ENCODE results near the gene GNAO1. TPM values are rescaled to one million over a fixed set of nuclear protein-coding genes. Genes with fewer than 3 reads are reported as not detected.

The GNAO1 gene
- total RNA-seq, 1 experiment from 2014 or later: 0.68 TPM

DNA sequence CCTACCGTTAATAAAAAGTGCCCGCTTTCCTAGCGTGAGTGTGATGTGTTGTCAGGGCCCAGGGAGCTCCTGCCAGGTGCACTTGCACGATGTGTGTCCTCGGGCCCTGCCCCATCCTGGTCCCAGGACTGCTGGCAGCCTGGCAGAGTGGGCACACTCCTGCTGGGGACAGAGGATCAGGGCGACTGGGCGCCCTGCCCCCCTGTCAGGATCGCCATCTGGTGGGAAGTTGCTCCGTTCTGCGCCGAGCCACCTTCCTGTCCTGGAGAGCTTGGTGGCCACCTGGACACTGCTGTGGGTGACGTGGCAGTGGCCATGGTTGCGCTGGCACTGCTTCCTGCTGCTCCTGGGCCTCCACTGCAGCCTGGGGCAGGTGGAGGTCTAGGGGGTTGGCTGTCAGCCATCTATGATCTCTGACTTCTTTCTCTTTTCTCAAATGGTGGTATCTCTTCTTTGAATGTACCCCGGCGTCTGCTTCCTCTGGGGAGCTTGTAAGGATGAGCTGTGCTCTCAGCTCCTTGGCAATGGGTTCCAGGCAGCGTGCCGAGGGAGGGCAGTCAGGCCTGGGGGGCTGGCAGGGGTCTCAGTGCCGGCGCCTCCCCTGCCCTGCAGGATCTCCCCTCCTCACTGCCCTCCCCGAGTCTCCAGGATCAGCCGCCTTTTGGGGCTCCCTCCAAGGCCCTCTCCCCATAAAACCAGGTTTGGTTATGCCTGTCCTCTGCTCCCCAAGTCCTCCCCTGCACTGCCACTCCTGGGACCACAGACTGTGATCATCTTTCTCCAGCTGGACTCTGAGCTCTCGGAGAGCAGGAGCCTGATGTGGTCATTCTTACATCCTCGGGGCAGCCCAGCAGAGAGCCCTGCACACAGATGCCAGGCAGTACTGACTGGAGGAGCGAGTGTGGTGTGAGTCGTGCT lies 157.1 kb downstream of the GNAO1 start:
- DNase-seq (ENCODE audit: low spot score): no peak

GRCh38 chr16:56349086-56349415 lies 157.8 kb downstream of the GNAO1 start:
- DNase-seq (ENCODE audit: low spot score): no peak

- no peak for DNase-seq (ENCODE audit: low spot score)
Observed at GRCh38 chr16:56349711-56350161, 158.4 kb downstream of the GNAO1 start.

DNA sequence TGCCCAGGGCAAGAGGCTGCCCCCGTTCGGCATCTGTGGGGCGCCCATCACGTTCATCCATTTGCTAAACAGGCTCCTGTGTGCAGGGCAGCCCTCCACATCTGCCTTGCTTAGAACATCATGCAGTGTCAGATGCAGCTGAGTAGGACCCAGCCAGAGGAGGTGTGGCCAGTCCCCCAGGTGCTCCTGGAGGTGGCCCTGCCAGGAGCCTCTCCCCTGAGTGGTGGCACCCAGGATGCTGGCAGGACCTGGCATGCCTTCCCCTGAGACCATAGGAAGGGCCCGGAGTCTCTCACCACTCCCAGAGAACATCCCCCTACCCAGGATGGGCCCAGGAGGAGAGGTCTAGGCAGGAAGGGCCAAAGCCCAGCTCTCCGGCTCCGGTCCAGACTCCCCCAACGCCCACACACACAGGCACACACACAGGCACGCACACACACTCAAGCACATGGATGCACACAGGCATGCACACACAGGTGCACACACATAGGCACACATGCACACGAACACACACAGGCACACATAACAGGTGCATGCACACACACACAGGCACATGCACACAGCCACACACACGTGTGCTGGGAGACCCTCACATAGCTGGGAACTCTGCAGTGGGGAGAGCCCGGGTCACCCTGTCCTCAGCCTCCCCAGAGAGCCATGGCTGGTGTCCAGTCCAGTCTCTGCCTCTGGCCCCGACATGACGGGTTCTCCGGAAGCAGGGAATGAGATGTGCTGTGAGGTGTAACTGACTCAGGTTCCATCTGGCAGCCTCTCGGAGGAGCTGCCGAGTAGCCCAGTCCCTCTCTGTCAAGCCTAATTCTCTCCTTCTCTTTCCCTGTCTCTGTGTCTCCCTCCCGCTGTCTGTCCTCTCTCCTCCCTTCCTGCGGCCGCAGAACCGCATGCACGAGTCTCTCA lies 159.5 kb downstream of the GNAO1 start:
- DNase-seq (ENCODE audit: low spot score): no peak

DNA sequence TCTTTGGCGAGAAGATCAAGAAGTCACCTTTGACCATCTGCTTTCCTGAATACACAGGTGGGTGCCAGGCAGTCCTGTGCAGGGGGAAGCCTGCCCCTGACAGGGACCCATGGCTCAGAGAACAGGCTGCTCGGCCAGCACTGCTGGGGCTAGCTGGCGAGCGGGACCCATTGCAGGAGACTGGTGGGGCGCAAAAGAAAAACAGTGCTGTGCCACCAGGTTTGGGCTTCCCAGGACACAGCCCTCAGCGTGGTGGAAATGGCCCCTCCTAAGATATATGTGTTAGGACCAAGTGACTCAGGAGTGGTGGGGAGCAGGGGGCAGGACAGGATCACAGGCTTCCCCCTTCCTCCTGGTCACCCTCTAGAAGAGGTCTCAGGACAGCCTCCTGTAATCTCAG lies 160.2 kb downstream of the GNAO1 start:
- no peak for DNase-seq (ENCODE audit: low spot score)

GRCh38 chr16:56352351-56353053 lies 161.2 kb downstream of the GNAO1 start:
- DNase-seq (ENCODE audit: low spot score): no peak

GRCh38 chr16:56353054-56353921 lies 162.0 kb downstream of the GNAO1 start:
- no peak for DNase-seq (ENCODE audit: low spot score)

DNA sequence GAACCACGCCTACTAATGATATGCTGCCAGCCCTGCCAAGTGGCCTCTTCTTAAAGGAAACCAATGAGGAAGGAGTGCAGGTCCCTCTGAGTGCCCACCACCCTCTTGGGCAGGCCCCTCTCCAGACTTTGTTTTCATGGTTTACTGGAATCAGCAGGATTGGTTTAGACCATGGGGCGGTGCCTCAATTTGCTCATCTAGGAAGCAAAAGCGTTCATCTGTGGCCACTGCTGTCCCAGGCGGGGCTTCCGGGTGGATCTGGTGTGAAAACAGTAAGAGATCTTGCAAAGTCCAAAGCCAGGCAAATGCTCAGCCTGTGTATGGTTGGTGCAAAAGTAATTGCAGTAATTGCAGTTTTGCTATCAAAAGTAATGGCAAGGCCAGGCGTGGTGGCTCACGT lies 162.7 kb downstream of the GNAO1 start:
- no peak for DNase-seq (ENCODE audit: low spot score)

DNA sequence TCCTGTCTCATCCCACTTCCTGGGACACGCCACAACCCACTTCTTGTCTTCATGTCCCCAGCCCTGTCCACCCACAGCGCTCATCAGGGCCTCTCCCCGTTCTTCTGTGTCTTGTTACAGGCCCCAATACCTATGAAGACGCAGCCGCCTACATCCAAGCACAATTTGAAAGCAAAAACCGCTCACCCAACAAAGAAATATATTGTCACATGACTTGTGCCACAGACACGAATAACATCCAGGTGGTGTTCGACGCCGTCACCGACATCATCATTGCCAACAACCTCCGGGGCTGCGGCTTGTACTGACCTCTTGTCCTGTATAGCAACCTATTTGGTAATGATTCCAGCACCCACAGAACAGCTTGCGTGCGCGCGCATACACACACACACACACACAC lies 163.5 kb downstream of the GNAO1 start:
- DNase-seq (ENCODE audit: low spot score): no peak

- no peak for DNase-seq (ENCODE audit: low spot score)
Observed at GRCh38 chr16:56355221-56355620, 163.9 kb downstream of the GNAO1 start.

DNA sequence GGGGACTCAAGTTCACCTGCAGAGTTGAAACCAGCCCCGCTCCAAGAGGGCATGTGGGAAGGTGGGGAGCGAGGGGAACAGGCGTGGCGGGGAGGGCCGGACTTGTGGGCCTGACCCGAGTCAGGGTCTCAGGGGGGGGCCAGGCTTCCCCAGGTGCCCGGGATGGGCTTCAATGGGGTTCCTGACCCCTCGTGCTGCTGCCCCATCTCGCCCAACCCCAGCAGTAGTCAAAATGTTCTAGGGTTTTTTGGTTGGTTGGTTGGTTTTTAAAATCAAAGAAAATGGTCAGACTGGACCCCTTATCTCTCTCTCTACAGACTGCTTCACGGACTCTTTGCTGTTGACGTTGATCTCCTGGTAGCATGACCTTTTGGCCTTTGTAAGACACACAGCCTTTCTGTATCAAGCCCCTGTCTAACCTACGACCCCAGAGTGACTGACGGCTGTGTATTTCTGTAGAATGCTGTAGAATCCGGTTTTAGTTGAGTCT lies 164.5 kb downstream of the GNAO1 start:
- no peak for DNase-seq (ENCODE audit: low spot score)

DNA sequence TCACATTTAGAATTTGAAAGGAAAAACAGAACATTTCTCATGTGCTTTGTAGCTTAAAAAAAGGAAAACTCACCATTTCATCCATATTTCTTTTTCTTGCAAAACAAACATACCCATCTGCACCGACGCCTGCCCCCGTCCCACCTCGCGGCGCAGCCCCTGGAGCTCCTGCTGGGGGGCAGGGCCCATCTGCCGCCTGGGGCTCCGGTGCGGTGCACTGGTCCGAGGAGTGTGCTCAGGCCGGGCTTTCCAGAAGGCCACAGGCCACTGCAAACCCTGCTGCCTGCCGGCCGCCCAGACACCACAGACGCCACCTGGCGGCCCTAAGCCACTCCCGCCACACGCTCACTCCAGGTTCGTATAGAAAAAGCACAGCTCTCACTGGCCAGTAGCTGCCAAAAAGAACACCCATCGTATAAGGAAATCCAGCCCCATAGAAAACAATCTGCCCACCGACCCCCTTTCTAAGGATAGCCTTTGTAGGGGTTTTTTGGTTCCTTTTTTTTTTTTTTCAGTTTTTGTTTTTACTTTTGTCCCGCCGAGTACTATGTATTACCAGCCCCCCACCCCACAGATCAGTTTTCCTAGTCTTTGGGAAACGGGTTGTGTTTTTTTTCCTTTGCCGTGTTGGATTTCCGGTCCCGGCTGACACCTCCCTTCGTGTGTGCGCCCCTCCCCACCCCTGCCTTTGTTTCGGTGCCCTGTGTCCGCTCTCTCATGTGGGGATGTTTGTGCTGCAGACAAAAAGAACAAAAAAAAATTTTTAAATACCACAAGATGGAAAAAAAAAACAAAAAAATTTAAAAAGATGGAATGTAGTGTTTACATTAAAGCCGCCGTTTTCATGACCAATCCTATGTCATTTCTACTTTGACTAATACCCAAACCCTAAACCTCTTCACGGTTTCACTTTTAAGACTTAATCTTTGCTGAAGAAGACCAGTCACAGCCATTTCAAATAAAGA lies 165.3 kb downstream of the GNAO1 start:
- peak; percentile 83 for DNase-seq (ENCODE audit: low spot score)

DNA sequence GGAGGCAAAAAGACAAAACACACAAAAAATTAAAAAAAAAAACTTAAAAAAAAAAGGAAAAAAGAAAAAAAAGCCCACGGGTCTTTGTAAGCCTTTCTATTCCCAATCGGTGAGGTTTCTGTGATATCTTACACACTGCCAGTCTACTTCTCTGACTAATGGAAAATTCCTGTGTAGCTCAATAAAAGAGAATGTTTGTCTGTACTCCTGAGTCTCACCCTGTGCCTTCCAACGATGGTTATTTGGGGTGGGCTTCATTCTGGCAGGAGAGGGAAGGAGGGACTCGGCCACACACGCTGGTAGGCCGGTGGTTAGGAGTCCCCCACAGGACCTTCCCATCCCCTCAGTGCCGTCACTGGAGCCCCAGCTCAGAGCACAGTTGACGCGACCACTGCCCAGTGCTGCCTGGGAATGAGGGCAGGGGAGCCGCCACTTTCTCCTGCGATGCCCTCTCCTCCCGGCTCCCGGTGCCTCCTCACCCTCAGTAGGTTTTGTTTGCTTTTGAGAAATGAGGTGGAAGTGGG lies 166.0 kb downstream of the GNAO1 start:
- no peak for DNase-seq (ENCODE audit: low spot score)

DNA sequence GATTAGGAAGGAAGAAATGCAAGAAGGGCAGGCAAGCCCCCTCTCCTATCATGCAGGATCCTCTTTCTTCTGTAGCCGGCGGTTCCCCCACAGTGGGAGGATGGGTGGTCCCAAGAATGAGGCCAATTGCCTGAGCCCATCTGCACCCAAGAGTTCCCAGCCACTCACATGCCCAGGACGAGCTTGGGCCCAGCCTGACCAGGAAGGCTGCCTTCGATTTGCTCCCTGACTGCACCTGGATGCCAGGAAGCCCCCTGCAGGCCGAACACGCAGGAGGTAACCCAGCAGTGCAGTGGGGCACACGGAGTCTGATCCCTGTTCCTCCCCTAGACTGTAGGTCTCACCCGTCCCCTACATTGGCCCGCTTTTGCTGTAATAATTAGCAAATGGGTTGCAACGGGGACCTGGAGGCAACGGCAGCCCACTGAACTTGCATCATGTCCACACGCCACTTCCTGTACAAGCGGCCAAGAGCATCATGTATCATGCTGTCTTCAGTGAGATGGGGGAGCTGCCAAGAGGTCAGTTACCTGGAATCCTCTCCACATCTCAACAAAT lies 166.6 kb downstream of the GNAO1 start:
- DNase-seq (ENCODE audit: low spot score): no peak

DNA sequence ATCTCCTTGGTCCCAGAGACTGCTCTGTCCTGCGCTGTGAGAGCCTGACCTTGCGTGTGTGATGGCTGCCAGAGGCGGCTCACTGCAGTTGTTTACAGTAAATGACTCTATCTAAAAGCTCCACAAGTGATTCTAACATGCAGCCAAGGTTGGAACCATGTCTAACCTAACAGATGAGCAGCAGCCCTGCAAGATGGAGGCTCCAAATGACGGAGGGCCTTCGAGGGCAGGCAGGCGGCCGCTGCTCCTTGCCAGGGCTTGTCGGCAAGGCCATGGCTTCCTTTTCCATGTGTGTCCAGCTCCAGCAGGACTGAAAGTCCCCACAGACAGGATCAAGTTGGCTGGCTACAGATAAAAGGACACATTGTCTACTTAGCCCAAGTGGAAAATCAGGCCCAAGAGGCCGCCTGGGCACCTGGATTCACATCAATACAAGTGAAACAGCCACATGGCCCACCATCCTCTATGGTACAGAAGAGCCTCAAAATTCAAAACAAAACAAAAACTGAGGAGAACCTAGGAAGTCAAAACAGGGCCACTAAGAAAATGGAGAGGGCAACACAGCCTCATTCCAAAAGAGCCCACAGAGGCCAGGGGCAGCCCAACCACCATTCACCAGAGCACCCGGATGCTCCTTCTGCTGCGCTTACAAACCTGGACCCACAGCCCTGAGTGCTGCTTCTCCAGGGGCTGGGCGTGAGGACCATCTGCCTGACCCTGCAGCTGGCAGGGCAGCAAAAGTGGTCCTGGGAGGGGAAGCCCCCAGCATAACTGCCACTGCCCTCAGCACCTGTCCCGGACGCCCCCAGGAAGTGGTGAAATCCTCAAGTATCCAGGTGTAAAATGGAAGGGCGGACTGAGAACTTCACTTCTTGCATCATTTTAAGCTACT lies 169.1 kb downstream of the GNAO1 start:
- no peak for DNase-seq (ENCODE audit: low spot score)

DNA sequence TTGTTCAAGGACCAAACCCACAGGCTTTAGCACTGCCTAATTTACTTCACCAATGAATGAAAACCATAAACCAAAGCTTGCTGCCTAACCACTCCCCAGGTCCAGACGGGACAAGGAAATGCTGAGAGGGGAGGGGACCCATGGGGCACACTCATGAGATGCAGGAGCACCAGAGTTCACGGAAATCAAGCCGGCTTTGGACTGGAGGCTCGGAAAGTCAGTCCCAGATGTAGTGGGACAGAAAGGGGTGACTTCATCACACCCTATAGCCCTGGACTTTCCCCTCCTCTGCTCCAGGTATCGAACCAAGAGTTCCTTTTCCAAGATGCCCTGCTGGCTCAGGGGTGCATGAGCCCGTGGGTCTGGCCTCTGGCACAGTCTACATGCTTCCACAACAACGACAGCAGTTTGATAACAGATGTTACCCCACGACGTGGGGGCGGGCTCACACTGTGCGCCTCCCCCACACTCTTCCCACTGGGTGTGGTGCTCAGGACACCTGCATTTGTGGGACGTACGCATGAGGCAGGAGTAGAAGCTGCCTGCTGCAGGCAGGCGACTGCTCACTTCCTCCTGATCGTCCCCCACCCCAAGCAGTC lies 170.9 kb downstream of the GNAO1 start:
- DNase-seq (ENCODE audit: low spot score): no peak

- no peak for DNase-seq (ENCODE audit: low spot score)
Observed at GRCh38 chr16:56362706-56363105, 171.4 kb downstream of the GNAO1 start.
